HT1080 (cell line): ENCODE data around the gene ADORA1. TPM values are rescaled to one million over a fixed set of nuclear protein-coding genes. Genes with fewer than 3 reads are reported as not detected.

ENCODE experiments used
- DNase-seq: peaks from one replicate; pipeline ENCODE4 v3.0.0-alpha.2; 2015; ENCODE audit warnings: low read depth
- total RNA-seq: library from RNA; depleted of rRNA; stranded (reverse); fragments of >200 nt; shearing (Covaris generic); gene quantifications from 2 replicates; pipeline ENCODE4 v1.2.3, GENCODE V29; 2014; rRNA removed

Gene ADORA1
- total RNA-seq, 1 experiment from 2014 or later, result 3.8 TPM

DNA sequence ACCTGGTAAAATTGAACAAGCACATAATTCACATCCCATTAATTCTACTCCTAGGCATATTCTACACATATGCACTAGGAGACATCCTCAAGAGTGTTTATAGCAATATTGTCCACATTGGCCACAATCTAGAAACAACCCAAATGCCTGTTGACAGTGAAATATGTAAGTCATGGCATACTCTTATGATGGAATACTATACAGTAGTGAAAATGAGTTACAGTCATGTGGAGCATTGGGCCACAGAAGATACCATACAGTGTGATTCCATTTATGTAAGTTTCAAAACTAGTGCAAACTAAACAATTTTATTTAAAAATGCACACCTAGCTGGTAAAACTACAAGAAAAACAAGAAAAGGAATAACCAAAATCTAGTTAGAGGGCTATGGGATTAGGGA lies 82.8 kb downstream of the ADORA1 start:
- DNase-seq, result no peak

DNA sequence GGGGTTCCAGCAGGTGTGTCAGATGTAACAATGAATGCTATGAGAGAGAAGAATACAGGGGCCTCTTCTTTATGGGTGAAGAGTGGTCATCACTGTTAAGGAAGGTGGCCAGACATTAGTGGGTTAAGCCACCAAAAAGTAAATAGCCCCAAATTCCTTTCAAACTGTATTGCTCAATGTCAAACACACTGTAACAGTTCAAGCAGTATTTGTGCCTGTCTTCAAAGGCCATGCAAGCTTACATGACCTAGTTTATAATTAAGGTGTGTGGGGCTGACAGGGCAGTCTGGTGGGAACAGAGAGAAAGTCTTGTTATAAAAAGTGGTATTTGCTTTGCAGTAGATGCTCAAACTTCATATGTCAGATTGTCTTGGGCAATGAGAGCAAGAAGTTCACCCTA lies 83.5 kb downstream of the ADORA1 start:
- DNase-seq, result no peak

DNA sequence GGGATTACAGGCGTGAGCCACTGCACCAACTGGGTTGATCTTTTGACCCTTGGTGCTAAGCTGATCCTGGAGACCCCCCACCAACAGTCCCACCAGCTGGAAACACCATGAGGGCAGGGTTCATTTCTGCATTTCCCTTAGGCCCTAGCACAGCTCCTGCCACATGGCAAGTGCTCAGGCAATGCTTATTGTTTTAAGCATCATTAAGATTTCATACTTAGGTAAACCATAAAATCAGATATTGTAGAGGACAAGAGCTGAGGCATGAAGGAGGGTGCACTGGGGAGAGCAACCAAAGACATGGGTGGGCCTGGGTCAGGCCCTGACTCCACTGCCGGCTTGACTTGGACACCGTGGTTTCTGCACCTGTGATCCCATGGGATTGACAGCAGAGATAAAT lies 84.3 kb downstream of the ADORA1 start:
- DNase-seq, result no peak

DNA sequence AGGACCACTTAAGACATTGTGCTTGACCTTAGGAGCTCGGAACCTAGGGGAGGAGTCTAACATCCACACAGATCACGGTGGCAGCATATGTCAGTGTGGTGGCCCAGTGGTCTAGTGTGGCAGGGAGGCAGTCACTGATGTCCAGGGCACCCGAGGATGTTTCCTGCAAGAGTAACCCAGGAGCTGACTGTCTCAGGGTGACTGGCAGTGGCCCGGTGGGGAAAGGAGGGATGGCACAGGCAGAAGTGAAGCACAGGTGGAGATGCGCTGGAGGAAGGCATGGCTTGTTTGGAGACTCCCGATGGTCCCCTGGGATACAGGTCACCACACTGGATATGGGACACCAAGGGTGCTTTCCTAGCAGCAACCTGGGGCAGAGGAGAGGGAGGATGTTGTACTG lies 85.6 kb downstream of the ADORA1 start:
- no peak for DNase-seq

DNA sequence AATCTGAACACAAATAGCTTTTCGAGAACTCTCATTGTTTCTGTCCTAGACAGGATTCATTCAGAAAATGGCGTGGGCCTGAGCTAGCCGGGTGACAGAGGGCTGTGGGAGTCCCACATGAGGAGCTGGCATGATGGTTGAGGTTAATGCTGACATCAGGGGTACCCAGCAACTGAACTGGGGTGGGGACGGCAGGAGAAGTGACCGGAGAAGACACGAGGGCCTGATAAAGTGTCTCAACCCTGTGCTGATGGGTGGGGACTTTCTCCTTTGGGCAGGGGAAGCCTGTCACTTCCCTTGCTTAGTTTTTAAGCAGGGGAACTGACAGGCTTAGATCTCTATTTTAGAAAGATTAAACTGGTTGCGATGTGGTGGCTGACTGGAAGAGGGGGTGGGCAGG lies 87.3 kb downstream of the ADORA1 start:
- no peak for DNase-seq

DNA sequence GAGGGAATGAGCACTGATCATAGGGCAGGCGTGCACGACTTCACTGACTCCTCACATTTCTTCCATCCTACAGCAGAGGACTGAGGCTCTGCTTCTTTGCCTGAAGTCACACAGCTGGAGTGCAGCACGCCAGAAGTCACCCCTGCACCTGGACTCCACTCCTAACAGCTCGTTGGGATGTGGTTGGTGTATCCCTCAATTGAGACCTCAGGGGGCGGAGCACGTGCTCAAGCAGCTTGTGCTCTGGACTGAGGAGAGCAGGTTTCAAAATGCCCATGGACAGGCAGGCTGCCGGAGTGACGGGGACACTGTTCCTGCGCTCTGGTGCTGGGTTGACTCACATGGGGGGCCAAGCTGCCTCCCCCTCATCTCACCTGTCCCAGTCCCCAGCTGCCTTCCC lies 88.0 kb downstream of the ADORA1 start:
- DNase-seq, result no peak

DNA sequence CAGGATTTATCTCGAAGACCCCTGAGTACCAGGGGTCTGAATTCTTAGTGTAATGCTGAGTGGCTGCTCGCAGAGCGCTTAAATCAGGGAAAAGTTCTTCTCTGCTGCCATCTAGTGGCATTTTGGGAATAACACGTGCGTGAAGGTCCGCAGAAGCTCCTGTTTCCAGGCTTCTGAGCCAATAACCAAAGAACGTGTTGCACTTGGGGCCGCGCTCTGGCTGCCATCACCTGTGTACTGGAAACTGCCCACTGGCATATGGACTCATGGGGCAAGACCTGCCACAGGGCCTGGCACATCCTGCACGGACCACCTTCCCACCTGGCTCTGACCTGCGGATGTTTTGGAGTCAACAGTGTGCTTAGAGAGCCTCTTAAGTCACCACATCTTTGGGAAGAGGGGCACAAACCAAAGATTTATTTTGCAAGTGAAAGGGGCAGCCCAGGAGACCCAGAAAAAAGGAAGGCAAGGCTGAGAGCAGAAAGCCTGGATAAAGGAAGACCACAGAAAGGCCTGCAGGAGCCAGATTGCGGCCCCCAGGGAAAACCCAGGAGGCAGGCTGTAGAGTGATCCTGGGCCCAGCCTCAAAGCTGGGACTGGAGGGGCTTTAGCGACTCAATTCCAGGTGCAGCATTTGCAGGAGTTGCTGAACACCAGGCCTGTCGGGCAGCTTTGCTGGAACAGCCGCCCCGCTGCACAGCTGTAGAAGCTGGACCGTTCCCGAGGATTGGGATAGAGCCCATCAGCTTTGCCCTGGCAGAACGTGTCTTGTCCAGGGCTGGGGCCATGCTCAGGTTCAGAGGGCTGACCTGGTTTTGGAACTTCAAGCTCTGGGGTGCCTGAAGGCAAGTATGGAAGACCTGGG lies 89.0 kb downstream of the ADORA1 start:
- DNase-seq, result peak; percentile 62

Other genes starting within 250 kb of the ADORA1 start
- gene RABIF, start 238.6 kb upstream of the ADORA1 start, total RNA-seq, result 12.4 and 13.8 TPM in 2 replicates
- gene KLHL12, start 200.5 kb upstream of the ADORA1 start, total RNA-seq, result 14.8 and 17.7 TPM in 2 replicates
- gene ADIPOR1, start 169.4 kb upstream of the ADORA1 start, total RNA-seq, result 90.5 and 116 TPM in 2 replicates
- 23.1 and 23.5 TPM in 2 replicates for gene CYB5R1, start 160.5 kb upstream of the ADORA1 start, total RNA-seq
- 64.0 and 75.3 TPM in 2 replicates for gene TMEM183A, start 120.4 kb upstream of the ADORA1 start, total RNA-seq
- 1.3 and 2.4 TPM in 2 replicates for gene PPFIA4, start 101.2 kb upstream of the ADORA1 start, total RNA-seq
- gene MYOG, start 41.7 kb upstream of the ADORA1 start, total RNA-seq, result not detected in 2 replicates
- gene MYBPH, start 48.1 kb downstream of the ADORA1 start, total RNA-seq, result not detected in 2 replicates
- 3.3 and 5.7 TPM in 2 replicates for gene CHI3L1, start 59.0 kb downstream of the ADORA1 start, total RNA-seq
- not detected in 2 replicates for gene CHIT1, start 101.9 kb downstream of the ADORA1 start, total RNA-seq
- 10.9 and 11.8 TPM in 2 replicates for gene BTG2, start 177.8 kb downstream of the ADORA1 start, total RNA-seq
- 0.20 TPM in 1 of 2 replicates, not detected in the other for gene FMOD, start 223.4 kb downstream of the ADORA1 start, total RNA-seq